Measurements from ENCODE around the gene MEGF11. TPM values are rescaled to one million over a fixed set of nuclear protein-coding genes. Genes with fewer than 3 reads are reported as not detected.

MEGF11 gene
- total RNA-seq, 1 donor from 2014 or later: not detected

DNA sequence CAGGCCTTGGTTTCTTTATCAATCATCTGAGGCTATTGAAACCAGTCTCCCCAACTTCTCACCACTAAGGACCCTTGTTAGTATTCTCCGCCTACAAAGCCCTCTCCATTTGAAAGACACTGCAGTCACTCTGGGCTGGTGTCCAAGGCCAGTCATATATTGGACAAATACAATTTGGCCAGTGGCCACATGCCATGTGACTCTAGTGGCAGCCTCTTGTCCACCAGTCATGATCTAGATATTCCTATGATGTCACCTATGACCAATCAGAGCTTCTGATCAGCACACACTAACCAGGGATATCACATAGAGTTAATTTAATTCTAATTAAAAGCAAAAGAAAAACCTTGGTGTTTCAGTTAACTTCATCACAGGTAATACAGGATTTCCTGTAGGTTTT lies 316.1 kb downstream of the MEGF11 start:
- DNase-seq (ENCODE audit: low spot score): no peak
- Mint-ChIP-seq H3K27ac (ENCODE audit: unreplicated experiment) (no peak overlapping the region), H3K36me3 (ENCODE audit: low read depth) (no peaks in the 10 kb centered on the region), H3K4me3 (ENCODE audit: unreplicated experiment) (no peak overlapping the region), H3K4me1 (ENCODE audit: low read depth) (peaks cover 22% of the 10 kb centered on the region), H3K27me3 (ENCODE audit: low read depth) (no peaks in the 10 kb centered on the region), H3K9me3 (ENCODE audit: low read depth) (no peaks in the 10 kb centered on the region)
- TF ChIP-seq, protein P1, sequence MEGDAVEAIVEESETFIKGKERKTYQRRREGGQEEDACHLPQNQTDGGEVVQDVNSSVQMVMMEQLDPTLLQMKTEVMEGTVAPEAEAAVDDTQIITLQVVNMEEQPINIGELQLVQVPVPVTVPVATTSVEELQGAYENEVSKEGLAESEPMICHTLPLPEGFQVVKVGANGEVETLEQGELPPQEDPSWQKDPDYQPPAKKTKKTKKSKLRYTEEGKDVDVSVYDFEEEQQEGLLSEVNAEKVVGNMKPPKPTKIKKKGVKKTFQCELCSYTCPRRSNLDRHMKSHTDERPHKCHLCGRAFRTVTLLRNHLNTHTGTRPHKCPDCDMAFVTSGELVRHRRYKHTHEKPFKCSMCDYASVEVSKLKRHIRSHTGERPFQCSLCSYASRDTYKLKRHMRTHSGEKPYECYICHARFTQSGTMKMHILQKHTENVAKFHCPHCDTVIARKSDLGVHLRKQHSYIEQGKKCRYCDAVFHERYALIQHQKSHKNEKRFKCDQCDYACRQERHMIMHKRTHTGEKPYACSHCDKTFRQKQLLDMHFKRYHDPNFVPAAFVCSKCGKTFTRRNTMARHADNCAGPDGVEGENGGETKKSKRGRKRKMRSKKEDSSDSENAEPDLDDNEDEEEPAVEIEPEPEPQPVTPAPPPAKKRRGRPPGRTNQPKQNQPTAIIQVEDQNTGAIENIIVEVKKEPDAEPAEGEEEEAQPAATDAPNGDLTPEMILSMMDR (IDR thresholded peaks at IDR 0.05): no peak

DNA sequence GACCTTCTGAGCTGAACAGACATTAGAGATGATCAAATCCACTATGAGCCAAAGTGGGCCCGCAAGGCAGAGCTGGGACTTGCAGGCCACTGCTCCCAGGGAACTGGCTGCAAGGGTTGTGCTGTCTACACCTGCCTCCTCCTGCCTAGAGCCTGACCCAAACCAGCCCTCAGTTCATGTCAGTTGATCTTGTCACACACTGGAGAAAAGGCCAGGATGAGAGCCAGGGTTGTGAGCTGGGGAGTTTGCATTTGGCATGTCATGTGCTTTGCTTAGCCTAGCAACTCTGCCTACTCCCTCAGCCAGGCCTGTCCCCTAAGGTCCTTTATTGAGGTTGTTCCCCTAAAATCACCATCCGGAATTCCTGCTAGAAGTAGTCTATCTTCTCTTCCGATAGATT lies 316.5 kb downstream of the MEGF11 start:
- Mint-ChIP-seq H3K27me3 (ENCODE audit: low read depth) (no peaks in the 10 kb centered on the region), H3K36me3 (ENCODE audit: low read depth) (no peaks in the 10 kb centered on the region), H3K9me3 (ENCODE audit: low read depth) (no peaks in the 10 kb centered on the region), H3K27ac (ENCODE audit: unreplicated experiment) (no peak overlapping the region), H3K4me1 (ENCODE audit: low read depth) (peaks cover 22% of the 10 kb centered on the region), H3K4me3 (ENCODE audit: unreplicated experiment) (no peak overlapping the region)
- DNase-seq (ENCODE audit: low spot score): no peak
- TF ChIP-seq, protein P1 (IDR thresholded peaks at IDR 0.05): no peak

- H3K9me3 Mint-ChIP-seq (ENCODE audit: low read depth): no peaks in the 10 kb centered on the region
- H3K4me3 Mint-ChIP-seq (ENCODE audit: unreplicated experiment): no peak overlapping the region
- DNase-seq (ENCODE audit: low spot score): no peak
- H3K4me1 Mint-ChIP-seq (ENCODE audit: low read depth): peaks cover 19% of the 10 kb centered on the region
- H3K27ac Mint-ChIP-seq (ENCODE audit: unreplicated experiment): no peak overlapping the region
- TF ChIP-seq, protein P1 (IDR thresholded peaks at IDR 0.05): no peak
- no peaks in the 10 kb centered on the region for H3K36me3 Mint-ChIP-seq (ENCODE audit: low read depth)
- H3K27me3 Mint-ChIP-seq (ENCODE audit: low read depth): no peaks in the 10 kb centered on the region
Measured at GRCh38 chr15:65936282-65936681, 317.3 kb downstream of the MEGF11 start.

- Mint-ChIP-seq H3K36me3 (ENCODE audit: low read depth) (no peaks in the 10 kb centered on the region), H3K4me1 (ENCODE audit: low read depth) (peaks cover 12% of the 10 kb centered on the region), H3K4me3 (ENCODE audit: unreplicated experiment) (no peak overlapping the region), H3K27me3 (ENCODE audit: low read depth) (no peaks in the 10 kb centered on the region), H3K9me3 (ENCODE audit: low read depth) (no peaks in the 10 kb centered on the region), H3K27ac (ENCODE audit: unreplicated experiment) (no peak overlapping the region)
- DNase-seq (ENCODE audit: low spot score): no peak
- TF ChIP-seq, protein P1 (IDR thresholded peaks at IDR 0.05): no peak
Measured at GRCh38 chr15:65935391-65935790, 318.2 kb downstream of the MEGF11 start.

DNA sequence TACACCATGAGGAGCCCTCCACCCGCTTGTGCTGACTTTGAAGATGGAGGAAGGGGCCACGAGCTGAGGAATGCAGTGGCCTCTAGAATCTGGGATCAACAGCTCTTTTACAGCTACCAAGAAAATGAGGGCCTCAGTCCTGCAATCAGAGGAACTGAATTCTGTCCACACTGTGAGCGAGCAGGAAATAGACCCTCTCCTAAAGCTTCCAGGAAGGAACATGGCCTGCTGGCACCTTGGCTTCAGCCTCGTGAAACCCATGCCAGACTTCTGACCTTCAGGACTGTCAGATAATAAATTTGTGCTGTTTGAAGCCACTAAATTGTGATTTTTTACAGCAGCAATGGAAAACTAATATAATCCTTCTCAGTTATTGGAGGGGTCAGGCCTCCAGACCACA lies 322.3 kb downstream of the MEGF11 start:
- no peak for DNase-seq (ENCODE audit: low spot score)
- H3K4me3 Mint-ChIP-seq (ENCODE audit: unreplicated experiment): no peak overlapping the region
- H3K27me3 Mint-ChIP-seq (ENCODE audit: low read depth): no peaks in the 10 kb centered on the region
- no peaks in the 10 kb centered on the region for H3K9me3 Mint-ChIP-seq (ENCODE audit: low read depth)
- no peaks in the 10 kb centered on the region for H3K4me1 Mint-ChIP-seq (ENCODE audit: low read depth)
- no peaks in the 10 kb centered on the region for H3K36me3 Mint-ChIP-seq (ENCODE audit: low read depth)
- TF ChIP-seq, protein P1 (IDR thresholded peaks at IDR 0.05): no peak
- H3K27ac Mint-ChIP-seq (ENCODE audit: unreplicated experiment): no peak overlapping the region
